GM19455 (cell line): Measurements from ENCODE around the gene PROSER3.
"Not testable (repeated sequence)": the region's sequence is repeated elsewhere in the genome, so short reads cannot be mapped to it uniquely, and the experiment has no call there.

ENCODE experiments used
- ATAC-seq: cut with Tn5 transposase; IDR thresholded peaks from one replicate; pipeline ENCODE4 v1.9.1; 2021; ENCODE audit not compliant: unreplicated experiment

PROSER3 gene

GRCh38 chr19:35722461-35722860, 35.5 kb upstream of the PROSER3 start:
- no peak for ATAC-seq

- no peak for ATAC-seq
Observed at GRCh38 chr19:35722897-35723296, 35.1 kb upstream of the PROSER3 start.

- ATAC-seq = no peak
Observed at GRCh38 chr19:35723671-35724070, 34.3 kb upstream of the PROSER3 start.

- not testable (repeated sequence) for ATAC-seq
Observed at GRCh38 chr19:35724132-35724531, 33.8 kb upstream of the PROSER3 start.

GRCh38 chr19:35724560-35724959, 33.4 kb upstream of the PROSER3 start:
- ATAC-seq = no peak

- ATAC-seq = no peak
Observed at GRCh38 chr19:35725216-35725861, 32.6 kb upstream of the PROSER3 start.

- no peak for ATAC-seq
Observed at GRCh38 chr19:35727053-35727955, 30.7 kb upstream of the PROSER3 start.

- ATAC-seq = no peak
Observed at GRCh38 chr19:35727956-35728706, 29.8 kb upstream of the PROSER3 start.

GRCh38 chr19:35729021-35729420, 29.0 kb upstream of the PROSER3 start:
- ATAC-seq = no peak

- no peak for ATAC-seq
Observed at GRCh38 chr19:35729763-35730162, 28.2 kb upstream of the PROSER3 start.

GRCh38 chr19:35730326-35730725, 27.6 kb upstream of the PROSER3 start:
- no peak for ATAC-seq

- ATAC-seq = no peak
Observed at GRCh38 chr19:35731353-35731752, 26.6 kb upstream of the PROSER3 start.

- ATAC-seq = no peak
Observed at GRCh38 chr19:35731779-35732405, 26.1 kb upstream of the PROSER3 start.

- no peak for ATAC-seq
Observed at GRCh38 chr19:35732540-35733179, 25.3 kb upstream of the PROSER3 start.

- ATAC-seq = no peak
Observed at GRCh38 chr19:35733180-35734125, 24.5 kb upstream of the PROSER3 start.

- no peak for ATAC-seq
Observed at GRCh38 chr19:35734273-35734672, 23.7 kb upstream of the PROSER3 start.

GRCh38 chr19:35734889-35735288, 23.1 kb upstream of the PROSER3 start:
- ATAC-seq = no peak

GRCh38 chr19:35736913-35737886, 20.8 kb upstream of the PROSER3 start:
- no peak for ATAC-seq
